GM21447 (cell line): Measurements from ENCODE around the gene COBL.

ENCODE experiments used
- ATAC-seq: cut with Tn5 transposase; IDR thresholded peaks from one replicate; pipeline ENCODE4 v1.9.1; 2021; ENCODE audit not compliant: unreplicated experiment

The COBL gene

GRCh38 chr7:51278797-51279196 is 37.8 kb downstream of the COBL start:
- no peak for ATAC-seq

- no peak for ATAC-seq
These were observed 39.6 kb downstream of the COBL start for GRCh38 chr7:51276967-51277366.

GRCh38 chr7:51276091-51276605 is 40.5 kb downstream of the COBL start:
- ATAC-seq: no peak

- ATAC-seq: no peak
These were observed 41.1 kb downstream of the COBL start for GRCh38 chr7:51275532-51275931.

GRCh38 chr7:51274955-51275354 is 41.7 kb downstream of the COBL start:
- ATAC-seq: no peak

- ATAC-seq: no peak
These were observed 42.6 kb downstream of the COBL start for GRCh38 chr7:51274001-51274400.

GRCh38 chr7:51273360-51273759 is 43.2 kb downstream of the COBL start:
- no peak for ATAC-seq

GRCh38 chr7:51270965-51271364 is 45.6 kb downstream of the COBL start:
- no peak for ATAC-seq

GRCh38 chr7:51269911-51270310 is 46.7 kb downstream of the COBL start:
- no peak for ATAC-seq

GRCh38 chr7:51269321-51269720 is 47.3 kb downstream of the COBL start:
- no peak for ATAC-seq

GRCh38 chr7:51268859-51269258 is 47.8 kb downstream of the COBL start:
- no peak for ATAC-seq

GRCh38 chr7:51267169-51267568 is 49.4 kb downstream of the COBL start:
- no peak for ATAC-seq

- no peak for ATAC-seq
These were observed 51.3 kb downstream of the COBL start for GRCh38 chr7:51265066-51265907.

GRCh38 chr7:51263631-51264484 is 52.8 kb downstream of the COBL start:
- ATAC-seq: no peak

GRCh38 chr7:51262796-51263531 is 53.6 kb downstream of the COBL start:
- no peak for ATAC-seq

GRCh38 chr7:51261950-51262795 is 54.4 kb downstream of the COBL start:
- no peak for ATAC-seq

- no peak for ATAC-seq
These were observed 55.3 kb downstream of the COBL start for GRCh38 chr7:51261117-51261835.

- ATAC-seq: no peak
These were observed 56.1 kb downstream of the COBL start for GRCh38 chr7:51260516-51260915.

GRCh38 chr7:51259766-51260165 is 56.8 kb downstream of the COBL start:
- ATAC-seq: no peak

GRCh38 chr7:51256916-51257315 is 59.7 kb downstream of the COBL start:
- no peak for ATAC-seq
